Activated naive CD8-positive, alpha-beta T cell treated with anti-CD3 and anti-CD28 coated beads for 36 hours (primary cell): ENCODE results near the gene CRKL. TPM values are rescaled to one million over a fixed set of nuclear protein-coding genes. Genes with fewer than 3 reads are reported as not detected.
"Not testable (repeated sequence)": the region's sequence is repeated elsewhere in the genome, so short reads cannot be mapped to it uniquely, and the experiment has no call there.

Experiments used
- DNase-seq: peaks from one replicate; pipeline ENCODE4 v3.0.0; 2021
- H3K27ac Mint-ChIP-seq: one replicate; pipeline ENCODE4 v1.8.0; 2022; ENCODE audit warnings: mild to moderate bottlenecking, moderate library complexity, mixed read lengths
- H3K27me3 Mint-ChIP-seq: one replicate; pipeline ENCODE4 v1.8.0; 2022; ENCODE audit warnings: mild to moderate bottlenecking, mixed read lengths
- H3K36me3 Mint-ChIP-seq: one replicate; pipeline ENCODE4 v1.8.0; 2021; ENCODE audit warnings: mild to moderate bottlenecking, mixed read lengths
- H3K4me1 Mint-ChIP-seq: one replicate; pipeline ENCODE4 v1.8.0; 2021; ENCODE audit warnings: mixed read lengths
- H3K4me3 Mint-ChIP-seq: one replicate; pipeline ENCODE4 v1.8.0; 2022; ENCODE audit warnings: mild to moderate bottlenecking, moderate library complexity, mixed read lengths
- H3K9me3 Mint-ChIP-seq: one replicate; pipeline ENCODE4 v1.8.0; 2022; ENCODE audit warnings: mixed read lengths
- total RNA-seq, 2 experiments: library from RNA; stranded (reverse); gene quantifications; one replicate each; pipeline ENCODE4 v1.2.3, GENCODE V29; 2021

The CRKL gene
- total RNA-seq, 2 experiments from 2014 or later: 82.1 to 82.2 TPM

DNA sequence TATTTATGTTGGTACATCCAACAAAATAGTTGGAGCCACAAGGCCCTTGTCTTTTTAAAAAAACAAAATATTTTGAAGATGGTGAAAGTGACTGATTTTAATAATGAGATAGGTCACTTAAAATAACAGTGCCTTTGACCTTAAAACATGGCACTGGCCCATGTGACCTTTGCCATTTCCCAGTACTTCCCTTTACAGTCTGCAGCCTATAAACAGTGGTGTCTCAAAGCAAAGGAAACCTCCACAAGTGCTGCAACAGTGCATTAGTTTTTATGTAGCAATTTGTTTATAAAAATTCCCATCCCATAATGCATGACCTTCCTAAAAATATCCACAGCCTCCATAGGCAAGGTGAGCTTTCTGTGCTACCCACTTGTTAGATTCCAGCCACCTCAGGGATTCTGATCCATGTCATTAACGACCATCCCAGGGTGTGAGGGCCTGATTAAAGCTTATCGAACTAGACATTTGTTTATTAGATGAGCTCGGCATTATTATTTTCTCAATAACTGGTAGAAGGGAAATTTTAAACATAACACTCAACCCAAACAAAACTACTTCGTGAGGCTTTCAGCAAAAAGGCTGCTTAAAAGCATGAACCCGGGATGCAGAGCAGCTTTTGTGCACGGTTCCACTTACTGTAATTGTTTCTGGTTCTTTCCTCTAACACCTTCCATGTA is 28.0 kb upstream of the CRKL start:
- Mint-ChIP-seq H3K36me3 (peaks cover 15% of the 10 kb centered on the region), H3K27ac (no peak overlapping the region), H3K4me1 (no peaks in the 10 kb centered on the region), H3K27me3 (no peaks in the 10 kb centered on the region), H3K9me3 (no peaks in the 10 kb centered on the region), H3K4me3 (no peak overlapping the region)
- DNase-seq: no peak

DNA sequence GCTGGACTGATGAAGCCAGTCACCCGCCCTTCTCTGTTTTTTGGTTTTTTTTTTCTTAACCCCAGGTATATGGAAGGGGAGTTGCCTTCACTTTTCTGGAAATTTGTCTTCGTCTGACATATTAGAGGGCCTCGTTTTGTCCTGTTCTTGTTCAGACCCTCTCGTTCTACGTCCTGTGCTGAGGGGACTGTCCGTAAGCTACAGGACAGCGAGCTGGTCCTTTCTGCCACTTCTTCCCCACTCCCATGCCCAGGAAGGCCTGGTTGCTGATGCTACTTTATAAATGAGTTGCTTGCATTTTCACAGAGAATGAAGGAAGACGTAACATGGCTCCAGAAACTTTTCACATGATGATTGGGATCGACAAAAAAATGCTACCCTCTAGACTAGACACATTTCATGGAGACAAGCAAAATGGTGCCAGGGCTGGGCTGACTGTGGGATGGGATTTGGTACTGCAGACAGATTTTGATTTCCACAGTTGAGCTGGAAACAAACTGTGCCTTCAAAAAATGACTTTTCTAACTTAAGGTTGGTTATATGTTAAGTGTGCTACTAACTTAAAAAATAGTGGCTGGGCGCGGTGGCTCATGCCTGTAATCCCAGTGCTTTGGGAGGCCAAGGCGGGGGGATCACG is 27.2 kb upstream of the CRKL start:
- no peaks in the 10 kb centered on the region for H3K27me3 Mint-ChIP-seq
- H3K4me3 Mint-ChIP-seq: no peak overlapping the region
- no peaks in the 10 kb centered on the region for H3K9me3 Mint-ChIP-seq
- DNase-seq: no peak
- no peak overlapping the region for H3K27ac Mint-ChIP-seq
- no peaks in the 10 kb centered on the region for H3K4me1 Mint-ChIP-seq
- H3K36me3 Mint-ChIP-seq: peaks cover 11% of the 10 kb centered on the region

DNA sequence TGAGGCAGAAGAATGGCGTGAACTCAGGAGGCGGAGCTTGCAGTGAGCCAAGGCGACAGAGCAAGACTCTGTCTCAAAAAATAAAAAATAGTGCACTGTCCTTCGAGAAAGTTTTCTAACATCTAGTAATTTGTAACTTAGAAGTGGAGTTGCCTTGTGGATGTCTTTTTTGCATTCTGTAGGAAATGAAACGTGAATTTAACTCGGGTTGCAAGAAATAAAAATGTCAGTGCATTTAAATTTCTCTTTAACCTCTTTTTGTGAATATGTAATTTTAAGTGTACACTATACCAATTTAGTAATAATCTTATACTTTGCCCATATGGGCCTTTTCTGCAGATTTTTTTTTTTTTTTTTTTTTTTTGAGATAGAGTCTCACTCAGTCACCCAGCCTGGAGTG is 26.2 kb upstream of the CRKL start:
- Mint-ChIP-seq H3K4me3 (no peak overlapping the region), H3K36me3 (peaks cover 11% of the 10 kb centered on the region), H3K9me3 (no peaks in the 10 kb centered on the region), H3K27ac (no peak overlapping the region), H3K27me3 (no peaks in the 10 kb centered on the region), H3K4me1 (no peaks in the 10 kb centered on the region)
- no peak for DNase-seq

DNA sequence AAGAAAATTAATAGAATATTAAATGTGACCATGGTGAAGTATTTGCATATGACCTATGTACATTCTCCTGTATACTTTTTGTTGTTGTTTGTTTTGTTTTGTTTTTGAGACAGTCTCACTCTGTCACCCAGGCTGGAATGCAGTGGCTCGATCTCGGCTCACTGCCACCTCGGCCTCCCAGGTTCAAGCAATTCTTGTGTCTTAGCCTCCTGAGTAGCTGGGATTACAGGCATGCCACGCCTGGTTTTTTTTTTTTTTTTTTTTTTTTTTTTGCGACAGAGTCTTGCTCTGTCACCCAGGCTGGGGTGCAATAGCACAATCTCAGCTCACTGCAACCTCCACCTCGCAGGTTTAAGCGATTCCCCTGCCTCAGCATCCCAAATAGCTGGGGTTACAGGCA is 19.5 kb upstream of the CRKL start:
- H3K9me3 Mint-ChIP-seq, H3K4me3 Mint-ChIP-seq, H3K27ac Mint-ChIP-seq, H3K36me3 Mint-ChIP-seq, H3K27me3 Mint-ChIP-seq, H3K4me1 Mint-ChIP-seq, DNase-seq: not testable (repeated sequence)

DNA sequence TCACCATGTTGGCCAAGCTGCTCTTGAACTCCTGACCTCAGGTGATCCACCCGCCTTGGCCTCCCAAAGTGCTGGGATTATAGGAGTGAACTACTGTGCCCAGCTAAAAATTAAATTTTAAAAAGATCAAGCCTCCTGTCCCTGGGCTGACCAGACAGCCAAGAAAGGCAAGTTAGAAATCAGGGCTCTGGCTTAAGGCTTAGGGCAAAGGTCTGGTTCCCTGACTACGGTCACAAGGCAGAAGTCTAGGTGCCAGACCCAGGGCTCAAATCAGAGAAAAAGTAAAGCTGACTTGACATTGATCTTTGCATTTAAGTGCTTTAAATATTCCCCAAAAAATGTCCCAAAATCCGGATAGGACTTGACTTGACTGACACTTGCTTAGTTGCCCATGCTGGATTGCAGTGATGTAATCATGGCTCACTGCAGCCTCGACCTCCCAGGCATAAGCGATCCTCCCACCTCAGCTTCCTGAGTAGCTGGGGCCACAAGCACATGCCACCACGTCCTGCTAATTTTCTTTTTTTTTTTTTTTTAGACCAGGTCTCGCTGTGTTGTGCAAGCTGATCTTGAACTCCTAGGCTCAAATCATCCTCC is 17.3 kb upstream of the CRKL start:
- no peak overlapping the region for H3K4me3 Mint-ChIP-seq
- H3K27ac Mint-ChIP-seq: no peak overlapping the region
- H3K36me3 Mint-ChIP-seq: no peaks in the 10 kb centered on the region
- no peaks in the 10 kb centered on the region for H3K4me1 Mint-ChIP-seq
- H3K9me3 Mint-ChIP-seq: no peaks in the 10 kb centered on the region
- DNase-seq: no peak
- no peaks in the 10 kb centered on the region for H3K27me3 Mint-ChIP-seq

DNA sequence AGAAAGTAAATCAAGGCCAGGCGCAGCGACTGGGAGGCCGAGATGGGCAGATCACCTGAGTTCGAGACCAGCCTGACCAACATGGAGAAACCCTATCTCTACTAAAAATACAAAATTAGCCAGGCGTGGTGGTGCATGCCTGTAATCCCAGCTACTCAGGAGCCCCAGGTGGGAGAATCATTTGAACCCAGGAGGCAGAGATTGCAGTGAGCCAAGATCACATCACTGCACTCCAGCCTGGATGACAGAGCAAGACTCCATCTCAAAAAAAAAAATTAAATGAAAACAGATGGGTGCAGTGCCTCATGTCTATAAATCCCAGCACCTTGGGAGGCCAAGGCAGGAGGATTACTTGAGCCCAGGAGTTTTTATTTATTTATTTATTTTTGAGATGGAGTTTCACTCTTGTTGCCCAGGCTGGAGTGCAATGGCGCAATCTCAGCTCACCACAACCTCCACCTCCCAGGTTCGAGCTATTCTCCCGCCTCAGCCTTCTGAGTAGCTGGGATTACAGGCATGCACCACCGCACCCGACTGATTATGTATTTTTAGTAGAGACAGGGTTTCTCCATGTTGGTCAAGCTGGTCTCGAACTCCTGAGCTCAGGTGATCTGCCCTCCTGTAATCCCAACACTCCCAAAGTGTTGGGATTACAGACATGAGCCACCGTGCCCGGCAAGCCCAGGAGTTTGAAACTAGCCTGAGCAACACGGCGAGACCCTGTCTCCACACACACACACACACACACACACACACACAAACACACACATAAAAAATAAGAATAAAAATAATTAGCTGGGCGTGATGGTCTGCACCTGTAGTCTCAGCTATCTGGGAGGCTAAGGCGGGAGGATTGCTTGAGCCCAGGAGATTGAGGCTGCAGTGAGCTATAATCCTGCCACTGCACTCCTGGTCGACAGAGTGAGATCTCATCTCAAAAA is 15.8 kb upstream of the CRKL start:
- H3K4me3 Mint-ChIP-seq, H3K27ac Mint-ChIP-seq, H3K36me3 Mint-ChIP-seq, H3K27me3 Mint-ChIP-seq, DNase-seq, H3K9me3 Mint-ChIP-seq, H3K4me1 Mint-ChIP-seq: not testable (repeated sequence)

DNA sequence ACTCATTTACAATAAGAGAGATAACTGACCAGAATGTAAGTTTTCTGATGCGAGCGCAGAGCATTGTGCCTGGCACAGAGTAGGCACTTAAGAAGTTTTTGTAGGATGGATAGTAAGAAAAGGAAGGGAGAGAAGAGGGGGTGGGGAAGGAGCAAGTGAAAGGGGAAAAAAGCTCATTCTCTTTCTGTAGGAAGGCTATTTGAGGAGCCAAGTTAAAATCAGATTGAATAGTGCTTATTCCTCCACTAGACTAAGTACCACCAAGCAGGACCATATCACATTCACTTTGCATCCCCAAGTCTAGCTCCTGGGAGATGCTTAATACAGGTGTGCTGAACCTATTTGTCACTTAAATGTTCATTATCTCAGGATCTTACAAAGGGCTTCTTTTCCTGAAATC is 14.1 kb upstream of the CRKL start:
- H3K27me3 Mint-ChIP-seq: no peaks in the 10 kb centered on the region
- no peaks in the 10 kb centered on the region for H3K36me3 Mint-ChIP-seq

DNA sequence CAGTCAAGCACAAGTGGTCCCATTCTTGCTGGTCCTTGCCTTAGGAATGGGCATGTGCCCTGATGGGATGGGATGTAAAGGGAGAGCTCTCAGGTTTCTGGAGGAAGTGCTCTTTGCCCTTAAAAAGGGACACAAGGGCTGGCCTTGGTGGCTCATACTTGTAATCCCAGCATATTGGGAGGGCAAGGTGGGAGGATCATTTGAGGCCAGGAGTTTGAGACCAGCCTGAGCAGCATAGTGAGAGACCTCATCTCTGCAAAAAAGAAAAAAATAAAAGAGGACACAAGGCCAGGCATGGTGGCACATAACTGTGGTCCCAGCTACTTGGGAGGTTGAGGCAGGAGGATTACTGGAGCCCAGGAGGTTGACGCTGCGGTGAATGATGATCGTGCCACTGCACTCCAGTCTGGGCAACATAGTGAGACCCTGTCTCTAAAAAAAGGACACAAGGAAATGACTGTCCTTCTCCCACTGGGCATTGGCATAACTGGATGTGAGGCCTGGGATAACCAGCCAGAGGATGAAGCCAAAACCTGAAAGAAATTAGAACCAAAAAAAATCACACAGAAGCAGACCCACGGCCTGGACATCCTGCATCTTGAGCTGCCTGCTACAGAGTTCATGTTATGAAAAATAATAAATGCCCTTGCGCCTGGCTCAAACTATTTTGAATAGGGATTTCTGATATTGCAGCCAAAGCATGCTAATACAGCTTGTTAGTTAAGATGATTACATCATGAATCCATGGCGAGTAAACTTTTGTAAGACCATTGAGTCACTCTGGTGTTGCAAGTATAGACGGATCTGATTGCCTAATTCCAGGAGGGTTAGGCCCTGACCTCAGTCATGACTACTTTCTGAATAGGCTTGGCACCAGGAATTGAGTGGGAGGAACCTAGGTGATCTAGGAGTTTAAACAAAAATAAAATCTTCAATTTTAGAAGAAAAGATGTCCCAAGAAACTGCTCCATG is 12.9 kb upstream of the CRKL start:
- Mint-ChIP-seq H3K4me3 (no peak overlapping the region), H3K27me3 (no peaks in the 10 kb centered on the region), H3K27ac (no peak overlapping the region), H3K4me1 (no peaks in the 10 kb centered on the region), H3K9me3 (no peaks in the 10 kb centered on the region), H3K36me3 (no peaks in the 10 kb centered on the region)
- DNase-seq: no peak

More for the DNA sequence above, 14.1 kb upstream of the CRKL start:
- no peak for DNase-seq
- H3K4me1 Mint-ChIP-seq: no peaks in the 10 kb centered on the region
- H3K4me3 Mint-ChIP-seq: no peak overlapping the region
- H3K27ac Mint-ChIP-seq: no peak overlapping the region
- H3K9me3 Mint-ChIP-seq: no peaks in the 10 kb centered on the region

DNA sequence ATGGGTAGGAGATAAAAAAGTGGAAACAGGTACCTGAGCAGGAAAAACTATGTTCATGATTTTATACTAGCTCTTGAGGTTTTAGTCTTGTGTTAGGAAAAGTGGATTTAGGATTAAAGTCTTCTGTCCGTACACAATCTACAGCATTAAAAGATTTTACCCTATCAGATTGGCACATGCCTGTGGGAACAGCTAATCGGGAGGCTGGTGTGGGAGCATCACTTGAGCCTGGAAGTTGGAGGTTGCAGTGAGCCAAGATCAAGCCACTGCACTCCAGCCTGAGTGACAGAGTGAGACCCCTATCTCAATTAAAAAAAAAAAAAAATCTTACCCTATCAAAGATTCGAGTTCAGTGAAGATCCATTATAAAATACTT is 12.2 kb upstream of the CRKL start:
- H3K4me1 Mint-ChIP-seq: peaks cover 2% of the 10 kb centered on the region
- H3K4me3 Mint-ChIP-seq: no peak overlapping the region
- DNase-seq: no peak
- H3K27me3 Mint-ChIP-seq: no peaks in the 10 kb centered on the region
- no peaks in the 10 kb centered on the region for H3K36me3 Mint-ChIP-seq
- H3K9me3 Mint-ChIP-seq: no peaks in the 10 kb centered on the region
- H3K27ac Mint-ChIP-seq: no peak overlapping the region

DNA sequence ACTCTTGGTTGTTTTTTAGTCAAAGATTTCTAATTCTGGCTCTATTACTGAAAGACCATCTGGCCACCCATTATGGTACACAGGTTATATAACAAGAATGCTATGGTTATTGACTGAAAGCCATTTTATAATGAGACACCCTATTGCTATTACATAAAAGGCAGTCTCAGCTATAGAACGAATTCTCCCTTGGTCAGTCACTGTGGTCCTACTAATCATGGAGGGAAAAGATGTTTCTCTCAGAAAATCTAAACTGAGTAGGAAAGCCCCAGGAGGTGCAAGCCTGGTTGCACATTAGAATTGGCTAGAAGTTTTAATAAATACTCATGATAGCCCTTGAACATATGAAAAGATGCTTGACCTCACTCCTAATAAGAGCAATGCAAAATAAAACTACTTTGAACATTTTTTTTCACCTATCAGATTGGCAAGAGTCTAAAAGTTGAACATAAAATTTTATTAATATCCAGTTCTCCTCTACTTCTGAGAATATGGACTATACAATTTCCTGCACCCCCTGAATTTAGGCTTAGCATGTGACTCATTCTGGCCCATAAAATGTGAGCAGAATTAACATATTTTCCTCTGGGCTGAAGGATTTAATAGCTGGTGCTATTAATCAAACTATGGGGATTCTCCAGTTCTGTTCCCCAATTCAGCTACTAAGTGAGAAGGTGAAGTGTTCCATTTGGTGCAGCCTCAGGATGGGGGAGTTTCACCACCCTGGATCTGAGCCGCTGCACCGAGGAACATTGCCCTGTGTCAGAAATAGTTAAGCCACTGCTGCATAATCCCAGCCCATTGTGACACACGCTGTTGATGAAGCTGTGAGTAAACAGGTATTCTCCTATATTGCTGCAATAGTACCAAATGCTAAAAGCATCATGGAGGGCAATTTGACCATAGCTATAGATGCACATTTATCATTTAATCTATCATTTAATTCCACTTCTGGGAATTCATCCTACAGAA is 11.5 kb upstream of the CRKL start:
- no peak overlapping the region for H3K4me3 Mint-ChIP-seq
- no peaks in the 10 kb centered on the region for H3K27me3 Mint-ChIP-seq
- no peaks in the 10 kb centered on the region for H3K9me3 Mint-ChIP-seq
- no peak for DNase-seq
- peaks cover 5% of the 10 kb centered on the region for H3K4me1 Mint-ChIP-seq
- H3K36me3 Mint-ChIP-seq: no peaks in the 10 kb centered on the region
- H3K27ac Mint-ChIP-seq: no peak overlapping the region

DNA sequence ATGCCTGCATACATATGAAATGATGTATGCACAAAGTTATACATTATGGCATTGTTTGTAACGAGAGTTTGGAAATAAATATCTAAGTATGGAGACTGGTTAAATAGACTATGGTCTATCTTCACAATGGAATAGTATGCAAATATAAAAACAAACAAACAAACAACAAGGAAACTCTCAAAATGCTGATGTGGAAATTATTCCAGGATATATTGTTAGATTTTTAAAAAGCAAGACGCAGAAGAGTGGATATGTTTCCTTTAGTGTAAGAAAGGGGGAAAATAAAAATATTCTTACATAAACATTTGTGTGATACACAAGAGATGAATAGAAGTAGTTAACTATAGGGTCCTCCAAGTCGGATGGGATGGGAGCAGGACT is 10.8 kb upstream of the CRKL start:
- H3K36me3 Mint-ChIP-seq: no peaks in the 10 kb centered on the region
- no peaks in the 10 kb centered on the region for H3K9me3 Mint-ChIP-seq
- H3K27me3 Mint-ChIP-seq: no peaks in the 10 kb centered on the region
- no peak overlapping the region for H3K4me3 Mint-ChIP-seq
- peaks cover 5% of the 10 kb centered on the region for H3K4me1 Mint-ChIP-seq
- no peak for DNase-seq
- H3K27ac Mint-ChIP-seq: no peak overlapping the region

DNA sequence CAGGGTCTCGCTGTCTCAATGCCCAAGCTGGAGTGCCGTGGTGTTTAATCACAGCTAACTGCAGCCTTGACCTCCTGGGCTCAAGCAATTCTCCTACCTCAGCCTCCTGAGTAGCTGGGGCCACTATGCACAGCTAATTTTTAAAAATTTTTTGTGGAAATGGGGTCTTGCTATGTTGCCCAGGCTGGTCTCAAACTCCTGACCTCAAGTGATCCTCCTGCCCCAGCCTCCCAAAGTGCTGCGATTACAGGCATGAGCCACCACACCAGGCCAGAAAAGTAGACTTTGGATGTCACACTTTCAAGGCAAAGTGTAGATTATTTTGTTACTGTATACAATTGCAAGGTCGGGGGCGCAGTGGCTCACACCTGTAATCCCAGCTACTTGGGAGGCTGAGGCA is 8.5 kb upstream of the CRKL start:
- not testable (repeated sequence) for DNase-seq, H3K9me3 Mint-ChIP-seq, H3K4me1 Mint-ChIP-seq, H3K36me3 Mint-ChIP-seq, H3K27ac Mint-ChIP-seq, H3K4me3 Mint-ChIP-seq, H3K27me3 Mint-ChIP-seq

DNA sequence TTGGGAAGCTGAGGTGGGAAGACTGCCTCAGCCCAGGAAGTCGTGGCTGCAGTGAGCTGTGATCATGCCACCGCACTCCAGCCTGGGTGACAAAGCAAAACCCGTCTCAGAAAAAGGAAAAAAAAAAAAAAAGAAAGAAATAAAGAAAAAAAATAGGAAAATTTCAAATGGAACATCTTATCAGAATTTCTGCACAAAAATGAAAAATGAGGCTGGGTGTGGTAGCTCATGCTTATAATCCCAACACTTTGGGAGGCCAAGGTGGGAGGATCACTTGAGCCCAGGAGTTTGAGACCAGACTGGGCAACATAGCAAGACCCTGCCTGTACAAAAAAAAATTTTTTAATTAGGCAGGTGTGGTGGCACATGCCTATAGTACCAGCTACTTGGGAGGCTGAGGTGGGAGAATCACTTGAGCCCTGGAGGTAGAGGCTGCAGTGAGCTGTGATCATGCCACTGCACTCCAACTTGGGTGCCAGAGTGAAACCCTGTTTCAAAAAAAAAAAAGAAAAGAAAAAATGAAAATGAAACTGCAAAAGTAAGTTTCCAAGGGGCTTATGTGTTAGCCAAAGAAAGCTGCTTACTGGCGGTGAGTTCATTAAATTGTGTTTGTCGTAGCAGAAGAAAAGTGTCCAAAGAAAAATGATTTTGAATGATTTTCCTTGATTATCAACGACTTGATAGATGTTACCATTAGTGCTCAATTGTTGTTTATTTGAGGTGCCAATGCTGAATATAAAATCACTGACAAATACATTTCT is 7.5 kb upstream of the CRKL start:
- Mint-ChIP-seq H3K4me3 (no peak overlapping the region), H3K9me3 (no peaks in the 10 kb centered on the region), H3K4me1 (peaks cover 5% of the 10 kb centered on the region), H3K36me3 (no peaks in the 10 kb centered on the region), H3K27me3 (no peaks in the 10 kb centered on the region), H3K27ac (no peak overlapping the region)
- DNase-seq: no peak
